Left lung (tissue), 14 donors: ENCODE data around the gene DNAJC27. TPM values are rescaled to one million over a fixed set of nuclear protein-coding genes. Genes with fewer than 3 reads are reported as not detected.
"Not testable (repeated sequence)": the region's sequence is repeated elsewhere in the genome, so short reads cannot be mapped to it uniquely, and the experiment has no call there.

Source experiments
- ATAC-seq: fragments of 200-7000 bp; cut with Tn5 transposase; one replicate; pipeline ENCODE4 v1.9.1; 2020; ENCODE audit warnings: moderate library complexity
- DNase-seq, 4 donors: peaks; one replicate each; pipeline ENCODE4 v3.0.0-alpha.2; 2013 to 2020
- H3K27ac ChIP-seq, 2 donors: fragments of 200-600 bp; sonication (generic) in 1 of 2; one replicate each; pipeline versions ENCODE4 v1.5.0 to v1.8.0; 2020 to 2021
- H3K27me3 ChIP-seq, 2 donors: fragments of 200-600 bp; sonication (generic) in 1 of 2; one replicate each; pipeline versions ENCODE4 v1.5.0 to v1.8.0; 2020 to 2021
- H3K36me3 ChIP-seq, 2 donors: fragments of 200-600 bp; sonication (generic) in 1 of 2; one replicate each; pipeline versions ENCODE4 v1.5.0 to v1.8.0; 2020 to 2021
- H3K4me1 ChIP-seq, 2 donors: fragments of 200-600 bp; one replicate each; pipeline ENCODE4 v1.8.0; 2021
- H3K4me3 ChIP-seq, 2 donors: fragments of 200-600 bp; sonication (generic) in 1 of 2; one replicate each; pipeline versions ENCODE4 v1.5.0 to v1.8.0; 2020 to 2021; ENCODE audit warnings: mild to moderate bottlenecking in 1 of 2
- H3K9me3 ChIP-seq, 2 donors: fragments of 200-600 bp; sonication (generic) in 1 of 2; one replicate each; pipeline versions ENCODE4 v1.5.0 to v1.8.0; 2020 to 2021
- intact Hi-C, 2 donors: fragments of 100-400 bp; cut with DNase I; formaldehyde crosslinking; loops; one replicate each; pipeline versions ENCODE4 v1.11.2 to v1.14.2; 2022
- long read RNA-seq, 12 donors: library from polyadenylated mRNA in 2 of 12; unstranded in 2 of 12; transcript quantifications; one replicate each; pipeline ENCODE4 v2.0.0 and lab custom pipeline, GENCODE V29; 2019 to 2026
- polyA plus RNA-seq, 6 donors: library from polyadenylated mRNA; unstranded; fragments of 120-200 nt; gene quantifications; one replicate each; pipeline ENCODE4 v1.2.1, GENCODE V29; 2013; ENCODE audit not compliant: insufficient read length in 6 of 6
- total RNA-seq, 2 donors: library from RNA; stranded (reverse); fragmentation: NEBNext Ultra II Directional; extraction: Animal tissue kit (Norgen Biotek cat#: 25700); gene quantifications; one replicate each; pipeline ENCODE4 v1.2.1, GENCODE V29; 2021
- TF ChIP-seq, protein P1 (sequence below), 2 donors: fragments of 200-600 bp; sonication (generic) in 1 of 2; IDR thresholded peaks; one replicate each; pipeline versions ENCODE4 v1.5.0 to v1.8.0; 2021; ENCODE audit warnings: antibody characterized with exemption in 2 of 2
- donor health status: DM: no; HTN: yes; CAD: no.
- donor health status: DM: no; HTN: no; CAD: no.

Gene DNAJC27
- total RNA-seq (1 to 10 TPM; 4.9 to 5.0 TPM), polyA plus RNA-seq (10 to 100 TPM in 4 of 6 donors, 1 to 10 TPM in 2; 9.5 to 11.9 (median 10.9) TPM)
- long read RNA-seq, donor 1, full-length matches to known transcripts: 1 of 1 reads
- long read RNA-seq, donor 1, partial matches to known transcripts: 0 of 1 reads
- long read RNA-seq, donor 1, other reads (novel, unspliced or antisense): 0 of 1 reads
- long read RNA-seq, donor 2: 0 reads
- long read RNA-seq, donor 3, full-length matches to known transcripts: 2 of 2 reads
- long read RNA-seq, donor 3, partial matches to known transcripts: 0 of 2 reads
- long read RNA-seq, donor 3, other reads (novel, unspliced or antisense): 0 of 2 reads
- long read RNA-seq, donor 4, partial matches to known transcripts: 0 of 2 reads
- long read RNA-seq, donor 4, other reads (novel, unspliced or antisense): 2 of 2 reads
- long read RNA-seq, donor 5, partial matches to known transcripts: 0 of 1 reads
- long read RNA-seq, donor 5, other reads (novel, unspliced or antisense): 0 of 1 reads
- long read RNA-seq, donor 6: 0 reads
- long read RNA-seq, donor 7: 0 reads
- long read RNA-seq, donor 8, full-length matches to known transcripts: 1 of 6 reads
- long read RNA-seq, donor 8, partial matches to known transcripts: 5 of 6 reads
- long read RNA-seq, donor 8, other reads (novel, unspliced or antisense): 0 of 6 reads
- long read RNA-seq, donor 9: 0 reads
- long read RNA-seq, donor 10, partial matches to known transcripts: 0 of 1 reads
- long read RNA-seq, donor 10, other reads (novel, unspliced or antisense): 1 of 1 reads
- long read RNA-seq, donor 11, full-length matches to known transcripts: 2 of 2 reads
- long read RNA-seq, donor 11, partial matches to known transcripts: 0 of 2 reads
- long read RNA-seq, donor 11, other reads (novel, unspliced or antisense): 0 of 2 reads
- long read RNA-seq, donor 12: 0 reads

- Histone ChIP-seq H3K4me1 (peaks cover 5 to 13% of the 10 kb centered on the region in 2 donors), H3K9me3 (no peaks in the 10 kb centered on the region), H3K4me3 (peak within 1 kb of the TSS; percentile 57 to 72), H3K27me3 (no peaks in the 10 kb centered on the region), H3K27ac (peak within 1 kb of the TSS; percentile 99), H3K36me3 (peaks cover 0 to 3% of the 10 kb centered on the region in 2 donors)
- intact Hi-C loops: loop anchor here in 1 of 2 donors (10.0 kb wide), 1 partner anchor 223 kb away; no protein-coding TSS in a partner anchor
- DNase-seq (peak; percentile 98 to 99 (median 99)), ATAC-seq (peak; percentile 97)
- TF ChIP-seq, protein P1, sequence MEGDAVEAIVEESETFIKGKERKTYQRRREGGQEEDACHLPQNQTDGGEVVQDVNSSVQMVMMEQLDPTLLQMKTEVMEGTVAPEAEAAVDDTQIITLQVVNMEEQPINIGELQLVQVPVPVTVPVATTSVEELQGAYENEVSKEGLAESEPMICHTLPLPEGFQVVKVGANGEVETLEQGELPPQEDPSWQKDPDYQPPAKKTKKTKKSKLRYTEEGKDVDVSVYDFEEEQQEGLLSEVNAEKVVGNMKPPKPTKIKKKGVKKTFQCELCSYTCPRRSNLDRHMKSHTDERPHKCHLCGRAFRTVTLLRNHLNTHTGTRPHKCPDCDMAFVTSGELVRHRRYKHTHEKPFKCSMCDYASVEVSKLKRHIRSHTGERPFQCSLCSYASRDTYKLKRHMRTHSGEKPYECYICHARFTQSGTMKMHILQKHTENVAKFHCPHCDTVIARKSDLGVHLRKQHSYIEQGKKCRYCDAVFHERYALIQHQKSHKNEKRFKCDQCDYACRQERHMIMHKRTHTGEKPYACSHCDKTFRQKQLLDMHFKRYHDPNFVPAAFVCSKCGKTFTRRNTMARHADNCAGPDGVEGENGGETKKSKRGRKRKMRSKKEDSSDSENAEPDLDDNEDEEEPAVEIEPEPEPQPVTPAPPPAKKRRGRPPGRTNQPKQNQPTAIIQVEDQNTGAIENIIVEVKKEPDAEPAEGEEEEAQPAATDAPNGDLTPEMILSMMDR (IDR thresholded peaks at IDR 0.05): no peak
Observed at GRCh38 chr2:24971536-24972314, at the start of gene DNAJC27. TSS of gene DNAJC27 (minus strand) at chr2:24971955. CDS start at chr2:24971904, 51 bp downstream.

- Histone ChIP-seq H3K27ac (no peak overlapping the region), H3K36me3 (no peaks in the 10 kb centered on the region), H3K27me3 (no peaks in the 10 kb centered on the region), H3K4me1 (no peaks in the 10 kb centered on the region), H3K4me3 (no peak overlapping the region), H3K9me3 (no peaks in the 10 kb centered on the region)
- TF ChIP-seq, protein P1 (IDR thresholded peaks at IDR 0.05): no peak
- ATAC-seq: no peak
- intact Hi-C loops: no loop called here
- no peak for DNase-seq
Observed at GRCh38 chr2:25018681-25019080, 46.9 kb upstream of the DNAJC27 start.

- no peak for ATAC-seq
- H3K4me3 ChIP-seq: no peak overlapping the region
- no peaks in the 10 kb centered on the region for H3K9me3 ChIP-seq
- no peak for DNase-seq
- H3K36me3 ChIP-seq: no peaks in the 10 kb centered on the region
- no peaks in the 10 kb centered on the region for H3K27me3 ChIP-seq
- intact Hi-C loops: no loop called here
- TF ChIP-seq, protein P1 (IDR thresholded peaks at IDR 0.05): no peak
- H3K4me1 ChIP-seq: no peaks in the 10 kb centered on the region
- H3K27ac ChIP-seq: no peak overlapping the region
Observed at GRCh38 chr2:25014631-25015030, 42.9 kb upstream of the DNAJC27 start.

- H3K27ac ChIP-seq, ATAC-seq, DNase-seq, intact Hi-C loops, H3K9me3 ChIP-seq, H3K27me3 ChIP-seq, H3K4me3 ChIP-seq, H3K36me3 ChIP-seq, H3K4me1 ChIP-seq: not testable (repeated sequence)
Observed at GRCh38 chr2:25011342-25011741, 39.6 kb upstream of the DNAJC27 start.

DNA sequence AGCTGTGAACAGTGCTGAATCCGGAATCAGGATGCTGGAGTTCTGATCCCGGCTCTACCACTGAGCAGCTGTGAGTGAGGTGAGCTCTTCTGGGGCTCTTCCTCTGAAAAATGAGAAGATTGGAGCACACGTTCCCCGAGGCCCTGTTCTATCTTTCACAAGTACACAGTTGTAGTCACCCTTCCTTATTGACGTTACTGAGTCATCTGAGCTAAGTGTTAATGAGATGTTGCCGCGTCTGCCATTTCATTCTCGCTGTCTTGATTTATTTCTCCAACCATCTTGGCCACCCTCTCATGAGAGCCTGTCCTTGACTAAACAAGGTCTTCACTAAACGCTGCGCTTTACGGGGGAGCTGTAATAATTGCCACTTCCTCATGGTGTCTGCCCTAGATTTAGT lies 38.2 kb upstream of the DNAJC27 start:
- intact Hi-C loops: no loop called here
- Histone ChIP-seq H3K4me3 (no peak overlapping the region), H3K9me3 (no peaks in the 10 kb centered on the region), H3K27ac (no peak overlapping the region), H3K27me3 (no peaks in the 10 kb centered on the region), H3K36me3 (no peaks in the 10 kb centered on the region), H3K4me1 (no peaks in the 10 kb centered on the region)
- ATAC-seq (no peak), DNase-seq (no peak)
- TF ChIP-seq, protein P1 (IDR thresholded peaks at IDR 0.05): no peak
